GM19397 (cell line): ENCODE results near the gene MACROD2.

Experiments used
- ATAC-seq: cut with Tn5 transposase; IDR thresholded peaks from one replicate; pipeline ENCODE4 v1.9.1; 2021; ENCODE audit warnings: mild to moderate bottlenecking, moderate library complexity; ENCODE audit not compliant: unreplicated experiment

Gene MACROD2

DNA sequence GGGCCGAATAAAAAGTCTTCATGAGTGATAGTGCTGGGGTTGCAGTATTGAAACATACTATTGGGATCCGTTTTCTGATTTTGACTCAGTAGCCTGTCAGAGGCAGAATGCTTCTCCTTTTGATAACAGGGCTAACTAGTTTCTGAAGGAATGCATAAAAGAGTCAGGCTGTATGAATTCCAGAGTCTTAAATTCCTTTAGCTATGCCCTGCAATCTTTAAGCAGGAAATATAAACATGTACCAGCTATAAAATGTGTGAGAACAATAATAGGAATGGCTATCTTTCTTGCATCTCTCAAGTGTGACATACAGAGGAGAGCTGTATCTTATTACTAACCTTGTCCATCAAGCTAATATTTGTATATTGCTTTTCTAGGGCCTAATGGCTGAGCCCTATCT lies 1660.8 kb downstream of the MACROD2 start:
- ATAC-seq: no peak

DNA sequence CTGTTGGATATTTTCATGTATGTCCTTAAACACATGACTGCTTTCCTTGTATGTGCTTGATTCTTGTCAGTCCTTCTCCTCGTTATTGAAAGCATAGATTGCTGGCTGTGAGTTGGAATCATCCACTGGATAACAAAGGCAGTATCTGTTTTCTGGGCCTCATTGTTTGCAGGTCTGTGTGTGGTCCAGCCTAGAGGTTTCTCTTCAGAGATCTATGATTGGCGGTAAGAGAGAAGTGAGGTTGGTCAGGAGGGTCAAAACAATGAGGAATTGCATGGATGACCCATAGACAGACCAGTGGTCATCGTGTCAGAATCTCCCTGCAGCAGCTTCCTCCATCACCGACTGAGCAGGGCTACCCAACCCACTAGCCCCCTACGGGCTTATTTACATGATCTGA lies 1663.0 kb downstream of the MACROD2 start:
- ATAC-seq: no peak

DNA sequence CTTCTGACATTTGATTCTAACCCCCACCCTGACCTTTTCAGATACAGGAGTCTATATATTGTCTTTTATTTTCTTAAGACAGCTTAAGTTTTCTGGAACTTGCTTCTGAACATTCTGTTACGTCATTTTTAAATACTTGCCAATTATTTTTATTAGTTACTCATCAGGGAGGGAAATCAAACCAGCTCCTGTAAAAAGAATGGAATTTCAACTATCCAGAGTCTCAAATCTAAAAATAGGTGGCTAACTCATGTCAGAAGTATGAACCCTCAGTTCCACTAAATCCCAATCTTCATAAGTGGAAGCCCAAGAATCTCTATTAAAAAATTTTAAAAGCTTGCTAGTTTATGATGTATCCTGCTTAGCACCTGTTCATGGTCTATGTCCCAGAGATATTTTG lies 1677.9 kb downstream of the MACROD2 start:
- no peak for ATAC-seq

DNA sequence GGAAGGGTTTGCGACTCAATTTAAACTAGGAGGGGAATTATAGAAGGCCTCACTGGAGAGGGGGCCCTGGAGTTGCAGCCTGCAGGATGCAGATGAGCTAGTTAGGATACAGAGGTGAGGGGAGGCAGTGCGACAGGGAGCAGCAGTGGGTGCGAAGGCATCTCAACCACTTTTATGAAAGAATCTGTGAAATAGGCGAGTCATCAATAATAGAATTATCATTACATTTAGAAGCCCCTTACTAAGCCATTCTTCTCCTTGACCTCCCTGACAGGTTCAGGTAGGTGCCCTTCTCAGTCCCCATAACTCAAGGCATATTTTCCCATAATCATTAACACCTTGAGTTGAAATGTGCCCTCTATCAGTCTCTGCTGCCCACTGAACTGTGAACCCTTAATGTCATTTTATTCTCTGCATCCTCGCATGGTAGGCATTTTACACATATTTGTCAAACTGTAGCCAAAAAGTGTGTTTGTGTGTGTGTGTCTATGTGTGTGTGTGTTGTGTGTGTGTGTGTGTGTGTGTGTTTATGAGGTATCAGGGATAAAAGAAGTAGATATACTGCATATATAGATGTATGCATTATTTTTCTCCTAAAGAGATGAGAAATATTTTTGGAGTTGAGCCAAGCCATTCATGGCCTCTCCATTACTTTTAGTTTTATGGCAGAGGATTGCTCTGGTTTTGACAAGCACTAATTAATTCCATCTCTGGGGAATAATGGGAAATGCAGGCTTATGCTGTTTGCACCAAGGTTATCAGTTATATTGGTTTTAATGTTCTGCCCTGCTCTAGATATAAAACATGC lies 1679.1 kb downstream of the MACROD2 start:
- ATAC-seq: no peak

DNA sequence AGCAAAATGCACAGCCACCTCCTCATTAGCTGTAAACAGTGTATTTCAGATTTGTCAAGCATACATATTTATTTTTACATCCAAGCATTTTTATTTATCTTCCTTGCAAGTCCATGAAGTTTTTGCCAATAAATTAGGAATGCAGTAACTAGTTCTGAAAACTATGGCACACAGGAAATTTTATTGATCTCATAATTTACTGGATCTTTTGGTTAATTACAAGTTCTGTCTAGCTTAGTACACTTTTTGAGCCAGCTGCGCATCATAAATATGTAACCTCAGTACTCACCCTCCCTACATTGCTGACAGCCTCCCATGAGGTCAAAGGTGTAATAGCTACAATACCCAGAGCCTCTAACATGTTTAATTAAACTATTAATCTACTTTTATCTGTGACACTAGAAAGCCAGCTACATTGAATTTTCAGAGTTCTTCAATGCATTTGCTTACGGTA lies 1679.8 kb downstream of the MACROD2 start:
- ATAC-seq: no peak

DNA sequence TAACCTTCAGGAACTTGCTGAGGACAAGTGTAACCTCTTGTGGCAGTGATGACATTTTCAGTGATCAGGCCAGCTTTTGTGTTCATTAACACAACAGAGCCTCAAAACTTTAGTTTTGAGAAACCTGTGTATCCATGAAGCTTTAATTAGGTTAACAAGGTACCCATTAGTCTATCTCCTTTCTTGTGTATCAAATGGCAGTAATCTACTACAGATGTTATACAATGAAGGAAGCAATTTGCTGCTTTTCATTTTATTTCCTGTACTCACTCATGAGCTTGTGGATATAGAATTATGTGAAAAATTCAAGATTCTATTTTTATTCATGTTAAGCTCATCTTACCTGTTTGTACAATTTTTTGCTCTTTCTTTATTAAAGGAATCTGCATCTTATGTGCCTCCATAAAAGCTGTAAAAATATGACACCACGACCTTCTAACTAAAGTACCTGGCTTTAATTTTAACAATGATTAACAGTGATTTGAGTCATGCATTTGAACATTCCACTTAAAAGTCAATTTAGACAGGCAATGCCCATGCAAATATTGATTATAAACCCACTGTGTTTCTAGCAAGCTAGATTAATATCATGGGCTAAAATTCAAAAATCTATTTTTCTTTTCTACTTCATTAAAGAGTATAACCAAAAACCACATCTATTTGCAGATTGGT lies 1680.6 kb downstream of the MACROD2 start:
- ATAC-seq: no peak

DNA sequence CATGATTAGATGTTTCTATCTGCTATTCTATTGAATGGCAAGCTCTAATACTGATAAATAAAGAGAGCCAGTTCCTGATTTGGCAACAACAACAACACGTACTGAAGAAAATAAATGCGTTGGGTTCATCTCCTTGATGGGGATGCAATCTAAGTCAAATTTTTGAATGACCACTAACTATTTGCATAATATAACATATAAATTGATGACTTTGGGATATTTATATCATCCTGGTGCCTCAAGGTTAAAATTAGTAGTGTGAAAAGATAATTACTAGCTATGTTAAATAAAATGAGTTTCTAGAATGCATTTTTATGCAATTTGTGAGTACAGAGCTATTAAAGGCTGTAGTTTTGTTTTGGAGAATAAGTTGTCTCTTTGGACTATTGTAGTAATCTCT lies 1681.5 kb downstream of the MACROD2 start:
- no peak for ATAC-seq

DNA sequence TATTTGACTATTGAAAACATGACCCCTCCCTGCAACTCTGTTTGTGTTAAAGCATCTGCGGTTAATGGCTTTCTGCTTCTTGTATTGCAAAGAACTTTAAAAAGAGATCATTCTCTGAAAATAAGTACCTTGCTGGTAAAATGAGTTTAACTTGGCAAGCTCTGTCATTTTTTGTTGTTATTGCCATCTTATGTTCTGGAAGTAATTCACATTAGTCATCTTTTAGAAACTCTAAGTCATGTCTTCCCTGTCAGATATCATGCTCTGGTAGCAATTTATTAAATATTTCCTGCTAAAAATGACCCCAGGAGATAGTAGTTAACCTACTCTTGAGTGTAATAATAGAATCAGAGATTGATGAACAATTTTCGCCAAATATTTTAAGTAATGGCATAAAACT lies 1687.4 kb downstream of the MACROD2 start:
- ATAC-seq: no peak

DNA sequence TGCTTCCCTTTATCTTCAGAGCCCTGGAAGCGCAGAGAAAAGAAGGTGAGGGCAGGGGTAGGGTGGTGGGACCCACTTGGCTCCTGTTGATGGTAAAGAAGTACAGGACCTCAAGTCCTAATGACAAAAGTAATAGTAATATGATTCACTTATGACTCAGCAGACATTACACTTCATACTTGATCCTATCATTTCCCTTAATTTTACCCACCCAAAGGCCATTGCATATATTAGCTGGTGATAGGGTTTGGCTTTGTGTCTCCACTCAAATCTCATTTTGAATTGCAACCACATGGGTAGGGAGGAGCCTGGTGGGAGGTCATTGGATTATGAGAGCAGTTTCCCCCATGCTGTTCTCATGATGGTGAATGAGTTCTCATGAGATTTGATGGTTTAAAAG lies 1697.3 kb downstream of the MACROD2 start:
- no peak for ATAC-seq

DNA sequence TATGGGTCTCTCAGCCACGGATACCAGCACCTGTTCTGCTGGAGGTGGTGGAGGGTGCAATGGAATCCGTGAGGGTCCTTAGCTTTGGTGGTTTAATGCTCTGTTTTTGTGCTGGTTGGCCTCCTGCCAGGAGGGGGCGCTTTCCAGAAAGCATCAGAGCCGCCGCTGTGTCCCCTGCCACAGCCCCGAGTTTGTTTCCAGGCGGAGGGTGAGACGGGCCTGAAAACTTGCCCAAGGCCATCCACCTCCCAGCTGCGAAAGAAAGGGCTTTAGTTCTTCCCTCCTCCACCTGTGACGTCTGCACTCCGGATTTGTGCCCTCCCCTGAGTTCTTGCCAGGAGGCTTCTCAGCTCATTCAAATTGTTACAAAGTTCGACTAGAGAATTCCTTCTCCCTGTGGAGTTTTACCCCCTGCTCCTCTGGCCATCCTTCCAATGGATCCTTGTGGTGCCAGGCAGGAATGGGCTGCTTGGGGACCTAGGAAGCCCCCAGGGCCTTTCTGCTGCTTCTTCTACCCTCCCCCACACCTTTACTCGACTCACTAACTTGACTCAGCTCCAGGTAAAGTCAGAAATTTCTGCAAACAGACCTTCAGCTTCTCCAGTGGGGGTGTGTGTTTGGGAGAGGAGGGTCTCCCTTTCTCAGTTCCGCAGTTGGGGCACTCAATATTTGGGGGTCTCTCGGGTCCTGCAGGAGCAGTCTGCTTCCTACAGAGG lies 1704.3 kb downstream of the MACROD2 start:
- no peak for ATAC-seq

DNA sequence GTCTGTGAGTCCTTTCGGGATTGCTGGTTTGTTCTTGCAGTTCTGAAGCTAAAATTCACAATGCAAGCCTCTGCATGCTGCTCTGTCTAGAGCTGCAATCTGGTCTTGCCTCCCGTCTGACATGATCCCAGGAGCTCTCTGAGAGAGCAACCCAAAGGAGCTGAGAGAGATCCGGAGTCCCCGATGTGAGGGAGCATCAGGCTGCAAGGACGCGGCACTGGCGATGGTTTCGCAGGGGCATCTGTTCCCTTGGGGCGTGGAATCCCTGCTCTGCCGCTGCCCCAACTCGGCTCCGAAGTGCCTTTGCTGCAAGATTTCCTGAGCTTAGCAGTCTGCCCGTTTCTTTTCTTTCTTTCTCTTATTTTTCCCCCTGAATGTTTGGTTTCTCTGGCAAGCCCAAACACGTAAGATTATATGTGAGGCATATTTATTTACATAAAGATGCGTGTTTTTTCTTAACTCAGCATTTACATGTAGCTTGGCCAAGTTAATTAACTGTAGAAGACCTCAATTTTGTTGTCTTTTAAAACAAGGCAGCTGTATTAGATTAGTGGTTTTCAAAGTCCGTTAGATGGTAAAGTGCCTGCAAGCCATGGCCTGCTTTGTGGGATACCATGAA lies 1704.9 kb downstream of the MACROD2 start:
- no peak for ATAC-seq

DNA sequence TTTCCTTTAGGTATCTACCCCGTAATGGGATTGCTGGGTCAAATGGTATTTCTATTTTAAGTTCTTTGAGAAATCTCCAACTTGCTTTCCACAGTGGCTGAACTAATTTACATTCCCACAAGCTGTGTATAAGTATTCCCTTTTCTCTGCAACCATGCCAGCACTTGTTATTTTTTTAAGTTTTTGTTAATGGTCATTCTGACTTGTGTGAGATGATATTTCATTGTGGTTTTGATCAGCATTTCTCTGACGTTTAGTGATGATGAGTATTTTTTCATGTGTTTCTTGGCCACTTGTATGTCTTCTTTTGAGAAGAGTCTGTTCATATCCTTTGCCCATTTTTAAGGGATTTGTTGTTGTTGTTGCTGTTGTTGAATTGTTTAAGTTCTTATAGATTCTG lies 1706.8 kb downstream of the MACROD2 start:
- no peak for ATAC-seq

DNA sequence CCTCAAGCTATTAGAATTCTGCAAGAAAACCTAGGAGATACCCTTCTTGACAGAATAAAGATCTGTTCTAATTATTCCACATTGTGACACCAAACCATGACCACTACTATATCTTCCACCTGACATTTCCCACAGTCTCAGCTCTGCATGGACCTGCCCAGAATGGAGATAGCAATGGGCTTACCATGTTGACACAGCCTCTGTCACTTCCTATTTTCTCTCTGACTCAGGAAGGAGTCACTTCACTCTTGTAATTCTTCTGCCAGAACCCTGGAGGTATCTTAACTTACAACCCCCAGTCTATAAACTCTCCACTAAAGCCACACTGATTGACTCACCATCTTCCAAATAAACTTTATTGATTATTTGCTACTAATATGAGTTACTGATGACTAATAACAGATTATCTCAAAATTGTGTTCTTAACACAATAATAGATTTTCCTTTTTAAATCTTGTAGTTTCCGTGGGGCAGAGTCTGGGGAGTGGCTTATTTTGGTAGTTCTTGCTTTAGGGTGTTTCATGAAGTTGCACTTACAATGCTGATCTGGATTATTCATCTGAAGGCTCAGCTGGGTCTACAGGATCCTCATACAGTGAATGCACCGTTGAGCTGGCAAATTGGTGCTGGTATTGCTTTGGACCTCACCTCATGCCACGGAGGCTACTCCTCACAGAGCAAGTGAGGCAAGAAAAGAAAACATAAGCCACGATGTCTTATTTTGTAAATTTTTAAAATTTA lies 1708.0 kb downstream of the MACROD2 start:
- no peak for ATAC-seq

DNA sequence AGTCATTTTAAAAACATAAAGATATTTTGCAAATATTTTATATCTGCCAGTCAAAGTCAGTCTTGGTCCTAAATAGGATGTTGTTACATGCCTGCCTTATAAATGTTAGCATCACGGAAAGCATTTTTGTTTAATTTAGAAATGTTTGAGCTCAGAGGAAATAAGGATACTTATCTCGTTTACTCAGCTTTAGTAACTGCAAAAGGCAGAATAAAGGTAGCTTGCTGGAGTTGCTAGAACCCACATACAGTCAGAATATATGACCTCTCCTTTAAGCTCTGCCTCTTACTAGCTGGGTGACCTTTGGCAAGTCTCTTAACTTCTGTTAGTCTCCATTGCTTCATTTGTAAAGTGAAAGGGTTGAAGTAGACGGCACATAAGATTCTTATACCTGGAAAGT lies 1710.7 kb downstream of the MACROD2 start:
- ATAC-seq: no peak

DNA sequence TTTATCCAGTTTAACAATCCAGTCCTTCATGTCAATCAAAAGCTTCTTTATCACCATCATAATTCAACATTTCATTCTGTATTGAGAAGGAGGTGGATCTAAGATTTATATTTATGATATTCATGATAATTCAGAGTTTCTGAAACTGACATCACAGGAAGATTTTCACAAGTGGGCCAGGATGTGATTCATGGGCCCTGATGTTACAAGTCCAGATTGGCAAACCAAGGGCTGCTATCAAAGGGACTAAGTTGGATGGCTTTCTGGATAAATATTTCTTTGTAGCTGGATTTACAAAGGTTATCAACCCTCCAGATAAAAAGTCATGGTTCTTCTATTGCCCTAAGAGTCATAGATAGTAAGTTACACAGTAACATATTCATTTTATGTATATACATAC lies 1711.4 kb downstream of the MACROD2 start:
- ATAC-seq: no peak

DNA sequence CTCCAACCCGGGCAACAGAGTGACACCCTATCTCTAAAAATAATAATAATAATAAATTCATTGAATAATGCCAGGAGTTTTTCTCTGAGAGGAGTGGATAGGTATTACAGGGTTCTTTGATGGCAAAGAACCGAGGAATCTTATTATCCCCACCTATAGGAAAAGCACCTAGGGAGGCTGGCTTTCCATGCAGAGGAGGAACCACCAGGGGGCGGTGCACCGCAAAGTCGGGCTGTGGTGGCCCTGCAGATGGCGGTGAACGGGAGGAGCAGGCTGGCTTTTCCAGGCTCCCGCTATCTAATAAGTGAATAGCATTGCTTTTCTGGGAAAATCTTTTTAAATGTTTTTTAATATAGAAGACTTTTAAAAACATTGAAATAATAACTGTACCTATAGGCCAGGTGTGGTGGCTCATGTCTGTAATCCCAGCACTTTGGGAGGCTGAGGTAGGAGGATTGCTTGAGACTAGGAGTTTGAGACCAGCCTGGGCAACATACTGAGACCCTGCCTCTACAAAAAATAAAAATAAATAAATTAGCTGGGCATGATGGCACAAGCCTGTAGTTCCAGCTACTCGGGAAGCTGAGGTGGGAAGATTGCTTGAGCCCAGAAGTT lies 1713.8 kb downstream of the MACROD2 start:
- ATAC-seq: no peak

DNA sequence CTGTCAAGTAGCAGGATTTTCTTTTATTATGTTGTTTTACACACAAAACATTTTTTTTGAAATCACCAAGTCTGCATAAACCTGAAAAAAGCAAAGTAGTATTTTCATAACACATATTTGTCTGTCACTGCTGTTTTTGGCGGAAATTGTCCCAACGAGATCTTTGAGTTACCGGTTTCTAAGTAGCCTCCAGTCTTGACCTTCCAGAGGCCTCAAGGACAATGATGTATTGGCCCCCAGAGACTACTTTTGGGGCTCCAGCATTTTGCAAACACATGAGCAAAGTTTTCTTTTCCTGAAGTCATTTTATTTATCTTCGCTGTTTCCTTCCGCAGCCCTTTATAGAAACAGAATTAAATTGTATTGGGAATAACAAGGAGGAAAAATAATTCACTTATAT lies 1715.3 kb downstream of the MACROD2 start:
- no peak for ATAC-seq

DNA sequence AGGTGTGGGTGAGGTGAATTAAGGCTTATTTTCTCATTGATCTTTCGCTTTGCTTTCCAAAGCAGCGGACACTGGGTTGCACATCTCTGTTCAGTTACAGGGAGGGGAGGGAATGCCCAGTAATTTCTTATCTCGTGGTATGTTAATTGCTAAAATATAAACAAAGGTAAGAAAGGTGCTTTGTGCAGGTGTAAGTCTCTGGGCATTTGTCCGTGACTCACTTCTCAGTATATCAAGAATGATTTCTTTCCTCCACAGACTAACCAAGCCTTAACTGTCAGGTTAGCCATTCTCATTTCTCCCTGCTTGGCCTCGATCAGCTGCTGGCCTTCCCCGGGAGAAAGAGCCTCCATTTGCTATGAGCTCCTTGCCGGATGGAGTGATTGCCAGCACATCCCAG lies 1715.9 kb downstream of the MACROD2 start:
- no peak for ATAC-seq

DNA sequence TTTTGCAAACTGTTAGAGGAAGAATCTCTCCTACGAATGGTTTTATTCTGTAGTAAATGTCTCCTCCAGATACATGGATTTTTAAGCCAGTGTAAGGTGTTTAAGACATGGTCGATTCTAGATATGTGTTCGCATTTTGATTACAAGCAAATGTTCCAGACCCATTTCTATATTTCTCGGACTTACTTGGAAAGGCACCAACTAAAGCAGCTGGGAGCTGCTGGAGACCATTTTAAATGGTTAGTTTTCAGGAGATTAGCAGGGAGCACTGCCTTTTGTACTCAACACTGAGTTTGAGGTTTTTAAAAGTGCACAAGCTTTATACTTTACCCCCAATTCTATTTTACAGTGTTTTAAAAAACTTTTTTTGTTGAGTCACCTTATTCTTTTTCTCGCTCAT lies 1720.9 kb downstream of the MACROD2 start:
- no peak for ATAC-seq

DNA sequence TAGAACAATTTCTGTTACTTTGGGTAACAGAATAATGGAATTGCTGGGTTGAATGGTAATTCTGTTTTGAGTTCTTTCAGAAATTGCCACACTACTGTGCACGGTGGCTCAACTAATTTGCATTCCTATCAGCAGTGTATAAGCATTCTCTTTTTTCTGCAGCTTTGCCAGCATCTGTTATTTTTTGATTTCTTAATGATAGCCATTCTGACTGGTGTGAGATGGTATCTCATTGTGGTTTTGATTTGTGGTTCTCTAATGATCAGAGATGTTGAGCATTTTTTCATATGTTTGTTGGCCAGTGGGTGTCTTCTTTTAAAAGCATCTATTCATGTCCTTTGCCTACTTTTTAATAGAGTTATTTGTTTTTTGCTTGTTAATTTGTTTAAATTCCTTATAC lies 1731.1 kb downstream of the MACROD2 start:
- ATAC-seq: no peak
